Esophagus muscularis mucosa (tissue), 3 donors: Measurements from ENCODE around the gene DUSP19.

Experiments used
- CTCF ChIP-seq, 3 experiments: fragments of 200-600 bp in 2 of 3; fragments of 450-650 bp in 1 of 3; sonication (generic) in 2 of 3; IDR thresholded peaks; one replicate each; pipeline ENCODE4 v1.5.1; 2017 to 2019; ENCODE audit warnings: antibody characterized with exemption in 3 of 3, mild to moderate bottlenecking in 2 of 3, moderate library complexity in 1 of 3
- POLR2A ChIP-seq: fragments of 450-650 bp; IDR thresholded peaks from one replicate; pipeline ENCODE4 v1.6.1; 2017; ENCODE audit warnings: antibody characterized with exemption, moderate library complexity, mild to moderate bottlenecking, low read depth
- POLR2AphosphoS5 ChIP-seq, 2 donors: sonication (generic); formaldehyde crosslinking; IDR thresholded peaks; one replicate each; pipeline ENCODE4 v1.6.1; 2017; ENCODE audit warnings: antibody characterized with exemption in 2 of 2

DNA sequence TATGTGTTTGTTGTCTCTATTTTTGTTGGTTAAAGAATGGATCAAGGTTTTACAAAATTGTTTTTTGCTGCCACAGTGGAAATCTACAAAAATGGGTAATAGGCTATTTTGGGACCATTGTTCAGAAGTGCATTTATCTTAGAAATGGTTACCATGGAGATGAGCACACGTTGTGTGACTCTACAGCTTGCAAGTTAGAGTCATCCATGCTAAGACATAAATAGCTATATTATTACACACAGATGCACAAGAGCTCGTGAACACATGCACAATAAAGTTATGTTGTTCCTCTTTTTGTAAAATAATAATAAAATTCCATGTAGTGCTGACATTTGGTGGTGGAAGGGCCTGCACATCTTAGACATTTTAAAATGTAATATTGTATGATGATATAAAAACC lies 15.5 kb upstream of the DUSP19 start:
- no peak for TF ChIP-seq CTCF (IDR thresholded peaks at IDR 0.05)
- TF ChIP-seq POLR2AphosphoS5 (IDR thresholded peaks at IDR 0.05): no peak
- no peak for TF ChIP-seq POLR2A
